Thyroid gland (tissue), 4 donors: ENCODE results near the gene HIP1.

ENCODE experiments used
- CTCF ChIP-seq, 6 experiments: fragments of 200-600 bp in 3 of 6; fragments of 450-650 bp in 3 of 6; sonication (generic) in 3 of 6; IDR thresholded peaks; one replicate each; pipeline ENCODE4 v1.5.1; 2016 to 2019; ENCODE audit warnings: antibody characterized with exemption in 6 of 6, mild to moderate bottlenecking in 2 of 6, inconsistent platforms in 1 of 6, moderate library complexity in 1 of 6
- POLR2A ChIP-seq, 2 donors: fragments of 450-650 bp; IDR thresholded peaks; one replicate each; pipeline ENCODE4 v1.6.1; 2017; ENCODE audit warnings: antibody characterized with exemption in 2 of 2, mild to moderate bottlenecking in 2 of 2, moderate library complexity in 1 of 2

- TF ChIP-seq POLR2A (IDR thresholded peaks at IDR 0.05): no peak
- TF ChIP-seq CTCF (IDR thresholded peaks at IDR 0.05): no peak
These were observed 52.2 kb downstream of the HIP1 start for GRCh38 chr7:75686551-75686950.
